ENCODE results near the gene ZNF621.

- TF ChIP-seq POLR2A (IDR thresholded peaks at IDR 0.05) (no peak), CTCF (IDR thresholded peaks at IDR 0.05) (no peak)
Measured at GRCh38 chr3:40524222-40524567, 565 bp upstream of the ZNF621 start.

All from prostate gland (tissue), 2 donors.